Urothelium cell line (cell line): Measurements from ENCODE around the gene PPP1R3D.
"Not testable (repeated sequence)": the region's sequence is repeated elsewhere in the genome, so short reads cannot be mapped to it uniquely, and the experiment has no call there.

Source experiments
- DNase-seq: peaks from one replicate; pipeline ENCODE4 v3.0.0; 2011; ENCODE audit warnings: low spot score, mixed read lengths
- FAIRE-seq: peaks from 2 replicates; lab custom pipeline; 2011; peaks lifted over from hg19 to GRCh38; lab: Jason Lieb, UNC

Gene PPP1R3D, protein sequence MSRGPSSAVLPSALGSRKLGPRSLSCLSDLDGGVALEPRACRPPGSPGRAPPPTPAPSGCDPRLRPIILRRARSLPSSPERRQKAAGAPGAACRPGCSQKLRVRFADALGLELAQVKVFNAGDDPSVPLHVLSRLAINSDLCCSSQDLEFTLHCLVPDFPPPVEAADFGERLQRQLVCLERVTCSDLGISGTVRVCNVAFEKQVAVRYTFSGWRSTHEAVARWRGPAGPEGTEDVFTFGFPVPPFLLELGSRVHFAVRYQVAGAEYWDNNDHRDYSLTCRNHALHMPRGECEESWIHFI

DNA sequence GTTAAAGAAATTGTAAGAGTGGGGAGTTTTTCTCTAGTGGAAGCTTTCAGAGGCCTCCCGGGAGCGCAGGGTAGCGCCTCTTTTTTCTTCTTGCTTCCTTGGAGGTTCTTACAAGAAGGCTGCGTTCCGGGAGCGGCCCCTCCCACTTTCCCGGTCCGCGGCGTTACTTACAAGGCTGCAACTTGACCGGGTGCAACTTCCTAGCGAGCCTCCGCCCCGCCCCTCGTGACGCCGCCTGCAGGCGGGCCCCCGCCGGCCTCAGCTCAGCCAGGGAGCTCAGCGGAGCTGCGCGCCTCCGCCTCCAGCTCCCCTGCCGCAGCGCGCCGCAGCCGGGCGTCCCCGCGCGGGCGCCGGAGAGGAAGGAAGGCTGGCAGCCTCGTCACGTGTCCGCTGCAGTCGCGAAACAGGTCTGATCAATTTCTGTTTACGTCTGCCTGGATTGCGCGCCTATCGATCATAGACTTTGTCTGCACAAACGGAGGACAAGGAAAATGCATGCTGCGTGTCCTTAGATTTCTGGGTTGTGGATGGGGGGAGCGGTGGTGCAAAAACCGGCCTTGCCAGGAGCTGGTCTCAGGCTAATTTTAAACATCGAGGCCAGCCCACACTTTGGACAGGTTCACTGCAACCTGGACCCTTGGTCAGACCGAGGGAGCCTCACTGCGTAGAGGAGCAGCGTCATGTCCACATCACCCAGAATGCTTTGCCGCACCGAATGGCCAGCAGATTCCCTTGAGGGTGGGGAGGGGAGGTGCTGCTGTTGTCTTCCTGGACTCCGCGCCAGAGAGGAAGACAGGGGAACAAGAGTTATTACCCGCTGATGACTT is at the start of gene PPP1R3D, which contains the start of gene FAM217B:
Gene PPP1R3D, minus strand, starts transcription at position 177 of the 827 bp plus-strand sequence. CDS start 374 bp downstream, outside the sequence.
Gene FAM217B, plus strand, starts transcription at position 261 of the 827 bp plus-strand sequence. CDS start 3,555 bp downstream, outside the sequence.
- DNase-seq (peak; percentile 95), FAIRE-seq (peak; percentile 5)

DNA sequence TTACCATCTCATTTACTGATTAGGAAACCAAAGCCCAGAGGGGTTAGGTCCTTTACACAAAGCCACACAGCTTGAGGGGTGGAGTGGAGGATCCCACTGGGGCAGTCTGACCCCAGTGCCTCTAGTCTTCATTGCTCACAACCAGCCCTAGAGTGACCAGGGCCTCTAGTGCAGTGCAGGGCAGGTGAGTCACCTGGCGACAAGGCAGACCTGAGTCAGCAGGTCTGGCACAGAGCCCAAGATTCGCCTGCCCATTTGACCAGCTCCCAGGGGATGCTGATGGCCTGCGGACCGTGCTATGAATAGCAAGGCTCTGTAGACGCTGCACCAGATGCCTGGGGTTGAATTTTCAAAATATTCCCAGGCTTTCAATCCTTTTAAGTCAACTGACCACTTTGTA is 48.0 kb upstream of the PPP1R3D start:
- no peak for FAIRE-seq
- peak; percentile 70 for DNase-seq

DNA sequence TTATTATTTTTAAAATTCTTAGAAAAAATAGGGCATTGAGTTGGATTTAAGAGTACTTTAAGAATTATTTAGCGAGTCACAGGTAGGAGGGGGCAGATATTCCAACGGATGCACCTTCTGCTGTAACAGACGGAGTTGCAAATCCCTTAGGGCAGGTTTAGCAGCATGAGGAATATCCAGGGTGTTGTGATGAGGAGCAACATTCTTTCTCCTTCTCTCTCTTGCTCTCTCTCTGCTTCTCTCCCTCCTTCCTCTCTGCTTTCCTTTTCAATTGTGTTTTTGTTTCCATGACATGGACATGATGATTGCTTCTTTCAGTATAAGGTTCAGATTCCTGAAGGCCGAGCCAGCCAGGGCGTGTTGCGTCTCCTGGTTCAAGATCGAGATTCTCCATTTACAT is 47.0 kb upstream of the PPP1R3D start:
- FAIRE-seq, result no peak
- no peak for DNase-seq

DNA sequence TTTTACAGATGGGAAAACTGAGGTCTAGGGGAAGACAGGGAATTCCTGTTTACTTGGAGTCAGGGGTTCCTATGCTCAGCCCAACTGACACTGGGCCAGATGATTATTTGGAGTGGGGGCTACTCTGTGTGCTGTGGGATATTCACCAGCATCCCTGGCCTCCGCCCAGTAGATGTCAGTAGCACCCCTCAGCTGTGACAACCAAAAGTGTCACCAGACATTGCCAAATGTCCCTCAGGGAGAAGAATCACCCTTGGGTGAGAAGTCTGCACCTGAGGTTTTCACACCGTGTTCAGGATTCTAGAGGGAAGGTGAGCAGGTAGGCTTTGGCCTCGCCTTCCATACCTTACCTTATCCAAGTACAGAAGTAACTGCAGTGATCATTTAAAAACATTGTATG is 45.8 kb upstream of the PPP1R3D start:
- FAIRE-seq (no peak), DNase-seq (peak; percentile 9)

DNA sequence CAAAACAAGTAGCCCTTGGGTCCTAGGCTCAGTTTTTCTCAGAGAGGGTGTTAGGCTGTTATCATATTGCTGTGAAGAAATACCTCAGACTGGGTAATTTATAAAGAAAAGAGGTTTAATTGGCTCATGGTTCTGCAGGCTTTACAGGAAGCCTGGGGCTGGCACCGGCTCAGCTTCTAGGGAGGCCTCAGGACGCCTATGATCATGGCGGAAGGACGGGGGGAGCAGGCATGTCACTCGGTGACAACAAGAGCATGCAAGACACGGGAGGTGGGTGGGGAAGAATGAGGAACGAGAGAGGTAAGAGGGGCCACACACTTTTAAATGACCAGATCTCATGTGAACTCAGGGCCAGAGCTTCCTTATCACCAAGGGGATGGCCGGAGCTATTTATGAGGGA is 45.1 kb upstream of the PPP1R3D start:
- DNase-seq (no peak), FAIRE-seq (no peak)

DNA sequence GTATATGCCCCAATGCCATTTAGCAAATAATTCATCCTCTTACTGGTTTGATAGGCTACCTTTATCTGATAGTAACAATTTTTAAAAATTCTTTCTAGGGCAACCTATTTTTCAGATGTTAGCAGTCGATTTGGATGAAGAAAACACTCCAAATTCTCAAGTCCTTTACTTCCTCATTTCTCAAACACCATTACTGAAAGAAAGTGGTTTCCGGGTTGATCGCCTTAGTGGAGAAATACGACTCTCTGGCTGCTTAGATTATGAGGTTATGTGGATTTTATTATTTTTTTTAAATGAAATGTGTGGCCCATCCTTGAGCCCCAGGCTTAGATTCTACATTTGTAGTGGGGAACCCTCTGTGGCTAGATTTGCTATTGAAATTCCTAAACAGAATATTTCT is 44.4 kb upstream of the PPP1R3D start:
- DNase-seq (no peak), FAIRE-seq (no peak)

DNA sequence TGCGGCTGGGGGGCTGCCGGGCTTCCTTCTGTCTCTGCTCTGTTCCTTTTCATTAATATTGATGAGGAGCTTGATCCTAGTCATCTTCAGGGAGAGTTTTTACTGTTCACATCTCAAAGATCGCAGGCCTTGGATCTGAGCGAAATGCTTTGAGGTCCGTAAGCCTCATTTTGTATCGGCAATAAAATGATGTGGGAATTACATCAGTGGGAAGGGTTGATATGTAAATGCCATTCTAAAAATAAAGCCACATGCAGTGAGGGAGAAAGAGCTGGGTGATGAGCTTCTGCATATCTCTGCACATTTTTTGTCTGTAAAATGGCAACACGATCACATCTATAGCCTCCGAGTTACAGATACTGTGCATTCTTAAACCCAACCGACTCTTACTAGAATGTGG is 43.0 kb upstream of the PPP1R3D start:
- no peak for DNase-seq

DNA sequence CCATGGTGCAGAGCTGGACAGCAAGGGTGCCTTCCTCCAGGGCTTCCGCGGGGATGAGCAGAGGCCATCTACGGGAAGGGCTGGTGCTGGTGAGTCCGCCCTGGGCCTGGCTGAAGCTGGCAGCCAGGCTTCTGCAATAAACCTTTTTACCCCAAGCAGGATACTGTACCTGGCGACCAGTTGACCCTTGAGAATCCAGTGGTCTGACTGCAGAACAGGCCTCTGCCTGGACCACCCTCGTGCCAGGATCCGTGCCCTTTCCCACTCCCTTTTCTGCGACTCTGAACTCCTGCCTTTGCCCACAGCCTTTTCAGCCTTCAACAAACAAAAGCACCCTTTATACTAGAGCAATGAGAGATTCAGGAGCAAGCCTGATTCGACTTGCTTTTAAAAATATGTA is 37.0 kb upstream of the PPP1R3D start:
- FAIRE-seq (no peak), DNase-seq (no peak)

More for the DNA sequence above, 43.0 kb upstream of the PPP1R3D start:
- no peak for FAIRE-seq

DNA sequence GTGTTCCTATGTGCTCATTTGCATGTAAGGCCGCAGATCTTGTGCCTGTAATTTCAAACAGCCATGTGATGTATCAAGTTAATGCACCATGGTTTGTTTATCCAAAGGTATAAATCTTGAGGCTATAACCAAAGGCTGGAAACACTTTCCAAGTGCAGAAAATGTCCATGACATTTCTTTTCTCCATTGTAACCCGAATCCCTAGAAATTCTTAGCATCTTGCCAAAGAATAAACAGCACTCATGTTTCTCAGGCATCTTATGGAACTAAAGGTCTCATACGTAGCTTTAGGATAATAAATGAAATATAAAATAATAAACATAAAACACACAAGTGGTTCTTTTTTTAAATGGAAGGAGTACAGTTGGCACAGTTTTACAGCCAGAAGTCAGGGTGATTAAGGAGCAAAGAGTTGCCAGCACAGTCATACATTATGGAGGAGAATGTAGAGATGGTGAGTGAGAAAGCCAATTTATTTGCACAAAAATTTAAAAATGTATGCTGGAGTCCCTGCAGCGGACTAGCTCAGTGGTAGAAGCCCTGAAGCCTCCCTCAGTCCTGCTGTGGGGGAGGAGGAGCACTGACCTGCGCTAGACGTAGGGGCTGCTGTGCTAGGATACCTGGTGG is 36.2 kb upstream of the PPP1R3D start:
- no peak for DNase-seq
- no peak for FAIRE-seq

DNA sequence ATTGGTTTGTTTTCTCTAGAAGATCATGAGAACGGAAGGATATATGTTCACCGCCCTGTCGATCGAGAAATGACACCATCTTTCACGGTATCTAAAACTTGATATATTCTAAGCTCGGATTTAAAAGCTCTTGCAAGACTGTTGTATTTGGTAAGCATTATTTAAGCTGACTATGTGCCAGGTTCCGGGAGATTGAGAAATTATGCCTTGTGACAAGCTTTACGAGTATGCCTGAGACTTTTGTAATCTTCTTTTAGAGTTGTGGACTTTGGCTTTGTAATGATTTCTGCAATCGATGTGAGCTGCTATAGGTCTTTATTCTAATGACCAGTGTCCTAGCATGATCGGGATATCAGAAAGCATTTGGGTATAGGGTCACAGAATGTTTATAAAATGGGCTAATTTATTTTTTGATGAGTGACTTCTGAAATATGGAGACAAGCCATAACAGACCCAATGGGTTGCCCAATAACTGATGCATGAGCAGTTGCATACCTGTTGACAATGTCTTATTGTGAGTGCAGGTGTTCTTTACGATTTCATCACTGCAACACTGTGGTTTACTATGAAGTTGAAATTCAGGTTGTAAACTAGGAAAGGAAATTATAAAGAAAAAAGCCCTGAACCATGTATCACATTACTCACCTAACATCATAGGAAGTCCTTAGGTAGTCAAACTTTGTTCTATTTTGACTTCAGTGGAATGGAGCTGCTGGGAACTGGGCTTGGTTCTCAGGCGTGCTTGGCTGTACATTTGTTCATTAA is 32.1 kb upstream of the PPP1R3D start:
- DNase-seq, result no peak
- FAIRE-seq, result no peak

DNA sequence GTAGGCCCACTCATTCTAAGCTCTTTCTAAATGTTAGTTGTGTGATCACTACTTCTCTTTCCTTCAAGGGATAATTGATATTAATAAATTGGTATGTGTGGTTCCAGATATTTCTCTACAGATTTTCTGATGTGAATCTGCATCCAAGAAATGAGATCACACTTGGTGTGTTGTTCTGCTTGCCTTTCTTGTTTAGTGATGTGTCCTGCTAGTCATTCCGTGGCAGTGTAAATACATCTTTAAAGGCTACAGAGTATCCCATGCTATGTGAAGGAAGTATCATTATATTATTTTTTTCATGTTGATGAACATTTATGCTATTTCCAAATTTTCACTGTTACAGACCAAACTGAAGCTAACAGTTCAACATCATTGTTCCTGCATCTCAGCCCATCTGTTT is 31.3 kb upstream of the PPP1R3D start:
- DNase-seq, result no peak
- no peak for FAIRE-seq

DNA sequence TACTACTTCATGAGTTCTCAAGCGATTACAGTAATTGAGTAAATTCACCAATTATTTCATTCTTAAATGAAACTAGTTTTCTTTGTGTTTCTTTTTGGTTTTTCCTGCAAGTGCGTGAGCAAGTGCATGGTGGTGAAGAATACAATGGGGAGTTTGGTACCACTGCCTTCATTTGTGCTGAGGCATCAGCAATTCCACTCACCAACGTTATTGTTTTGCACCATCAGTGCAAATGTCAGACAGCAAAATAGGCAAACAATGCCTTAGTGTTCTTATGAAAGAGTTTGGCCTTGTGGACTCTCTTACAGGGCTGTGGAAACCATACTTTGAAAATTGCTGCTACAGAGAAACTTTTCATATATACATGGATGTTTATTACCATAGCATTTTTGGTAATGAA is 26.3 kb upstream of the PPP1R3D start:
- no peak for DNase-seq
- FAIRE-seq, result no peak

DNA sequence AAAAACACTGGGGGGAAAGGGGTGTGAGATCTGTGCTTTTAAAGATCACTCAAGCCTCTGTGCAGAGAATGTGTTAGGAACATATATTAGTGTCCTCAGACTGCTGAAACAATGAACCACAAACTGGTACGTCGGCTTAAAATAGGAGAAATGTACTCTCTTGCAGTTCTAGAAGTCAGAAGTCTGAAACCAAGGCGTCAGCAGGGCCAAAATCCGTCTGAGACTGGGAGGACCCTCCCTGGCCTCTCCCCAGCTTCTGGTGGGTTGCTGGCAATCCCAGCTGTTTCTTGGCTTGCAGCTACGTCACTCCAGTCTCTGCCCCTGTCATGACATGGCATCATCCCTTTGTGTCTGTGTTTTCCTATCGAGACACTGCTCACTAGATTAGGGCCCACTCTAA is 22.1 kb upstream of the PPP1R3D start:
- FAIRE-seq (no peak), DNase-seq (no peak)

DNA sequence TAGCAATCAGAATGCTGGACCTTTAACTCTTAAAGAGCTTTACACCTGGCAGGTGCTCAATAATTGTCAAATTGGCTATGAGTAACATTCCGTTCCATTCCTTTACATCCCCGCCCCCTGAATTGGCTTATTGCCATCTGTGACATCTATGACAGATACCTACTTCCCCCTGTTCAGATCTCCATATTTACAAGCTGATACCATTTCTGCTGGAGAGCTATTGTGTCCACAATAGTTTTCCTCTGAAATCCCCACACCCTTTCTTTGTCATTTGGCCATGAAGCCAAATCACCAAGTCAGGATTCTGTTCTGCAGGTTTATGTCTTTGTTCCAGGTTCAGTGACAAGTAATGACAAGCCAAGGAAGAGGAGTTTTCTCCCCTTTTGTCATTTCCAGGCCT is 21.3 kb upstream of the PPP1R3D start:
- no peak for FAIRE-seq
- no peak for DNase-seq

DNA sequence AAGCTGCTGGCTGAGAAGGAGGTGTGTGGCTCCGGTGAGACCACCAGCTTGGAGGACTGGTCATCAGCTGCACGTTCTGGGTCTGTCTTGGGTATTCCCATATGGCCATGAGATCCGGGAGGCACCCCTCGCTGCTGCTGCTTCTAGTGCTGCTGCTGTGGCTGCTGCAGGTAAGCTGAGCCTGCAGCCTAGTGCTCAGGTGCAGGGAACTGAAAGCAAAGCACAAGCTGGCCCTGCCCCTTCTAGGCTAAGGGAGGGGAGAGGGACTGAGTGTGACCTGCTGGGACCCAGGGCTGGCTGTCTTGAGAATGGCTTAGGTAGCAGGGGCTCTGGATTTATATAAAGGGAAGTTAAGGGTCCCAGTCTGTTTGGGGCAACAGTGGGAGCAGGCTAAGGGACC is 18.5 kb upstream of the PPP1R3D start:
- no peak for DNase-seq
- no peak for FAIRE-seq

DNA sequence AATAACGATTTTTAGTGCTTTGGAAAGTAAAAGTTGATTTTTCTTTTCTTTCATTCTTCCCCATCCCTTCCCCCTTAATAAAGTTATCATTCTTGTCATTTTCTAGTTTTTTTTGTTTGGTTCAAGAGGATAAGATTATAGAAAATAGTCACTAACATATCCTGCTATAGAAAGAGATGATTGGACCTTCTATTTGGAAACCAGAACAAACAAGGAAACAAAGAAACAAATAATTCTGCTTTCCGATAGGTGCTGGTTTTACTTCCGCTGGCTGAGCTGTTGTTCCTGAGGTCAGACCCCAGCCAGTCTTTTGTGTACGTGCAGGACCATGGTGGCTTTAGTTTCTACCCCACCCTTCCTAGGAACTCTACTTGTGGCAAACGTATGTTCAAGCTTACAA is 18.0 kb upstream of the PPP1R3D start, which contains the start of gene CDH26:
Gene CDH26, plus strand, starts transcription at position 301 of the 400 bp plus-strand sequence. CDS start 304 bp downstream, outside the sequence.
- FAIRE-seq (no peak), DNase-seq (no peak)

DNA sequence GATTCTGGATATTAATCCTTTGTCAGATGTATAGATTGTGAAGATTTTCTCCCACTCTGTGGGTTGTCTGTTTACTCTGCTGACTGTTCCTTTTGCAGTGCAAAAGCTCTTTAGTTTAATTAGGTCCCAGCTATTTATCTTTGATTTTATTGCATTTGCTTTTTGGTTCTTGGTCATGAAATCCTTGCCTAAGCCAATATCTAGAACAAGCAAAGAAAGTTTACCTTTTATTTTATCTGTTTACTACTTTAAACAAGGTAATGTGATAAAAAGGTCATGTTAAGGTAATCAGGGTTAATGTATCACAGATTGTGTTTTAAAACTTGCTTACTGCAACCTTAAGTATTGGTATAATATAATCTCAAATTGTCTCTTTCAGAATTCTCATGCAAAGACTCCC is 17.5 kb upstream of the PPP1R3D start:
- not testable (repeated sequence) for FAIRE-seq, DNase-seq

DNA sequence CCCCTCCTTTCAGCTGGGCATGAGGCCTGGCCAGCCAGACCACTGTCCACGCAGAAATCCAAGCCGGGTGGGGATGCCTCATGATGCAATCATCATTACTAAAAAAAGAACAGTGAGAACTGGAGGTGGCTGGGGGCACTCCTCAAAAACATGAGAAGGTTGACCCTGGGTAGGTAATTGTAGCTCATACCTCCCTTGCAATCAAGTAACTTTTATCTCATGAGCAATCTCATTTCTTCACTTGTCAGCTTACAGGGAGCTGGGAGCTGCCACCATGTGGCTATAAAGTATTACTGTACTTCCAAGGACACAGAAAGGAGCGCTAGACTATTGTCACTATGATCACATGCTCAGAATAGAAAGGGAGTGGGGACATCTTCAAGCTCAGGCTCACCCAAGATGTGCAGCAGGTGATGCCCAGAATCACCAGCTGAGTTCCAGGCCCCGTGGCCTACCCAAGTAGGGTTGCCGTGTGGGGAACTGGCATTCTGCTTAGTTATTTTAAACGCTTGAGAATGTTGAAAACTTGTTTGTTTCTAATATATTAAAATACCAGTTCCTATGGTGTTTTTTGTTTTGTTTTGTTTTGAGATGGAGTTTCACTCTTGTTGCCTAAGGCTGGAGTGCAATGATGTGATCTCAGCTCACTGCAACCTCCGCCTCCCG is 15.2 kb upstream of the PPP1R3D start:
- FAIRE-seq (no peak), DNase-seq (peak; percentile 29)

DNA sequence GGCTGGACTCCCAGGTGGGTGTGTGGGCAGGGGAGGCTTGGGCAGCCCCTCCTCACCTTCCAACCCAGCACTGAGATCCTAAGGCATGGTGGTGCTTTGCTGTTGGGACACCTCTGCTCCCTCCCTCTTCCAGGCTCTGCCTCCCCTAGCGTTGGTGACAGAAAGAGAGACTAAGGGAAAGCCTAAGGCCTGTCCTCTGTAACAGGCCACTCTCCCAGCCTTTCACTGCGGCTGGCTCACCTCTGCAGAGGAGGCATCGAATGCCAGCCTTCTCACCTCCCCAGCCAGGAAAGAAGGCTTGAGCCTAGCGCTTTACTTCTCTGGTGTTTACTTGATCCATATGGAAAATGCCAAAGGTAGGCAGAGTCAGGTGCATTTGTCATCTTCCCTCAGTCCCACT is 14.6 kb upstream of the PPP1R3D start:
- no peak for DNase-seq
- FAIRE-seq, result no peak

DNA sequence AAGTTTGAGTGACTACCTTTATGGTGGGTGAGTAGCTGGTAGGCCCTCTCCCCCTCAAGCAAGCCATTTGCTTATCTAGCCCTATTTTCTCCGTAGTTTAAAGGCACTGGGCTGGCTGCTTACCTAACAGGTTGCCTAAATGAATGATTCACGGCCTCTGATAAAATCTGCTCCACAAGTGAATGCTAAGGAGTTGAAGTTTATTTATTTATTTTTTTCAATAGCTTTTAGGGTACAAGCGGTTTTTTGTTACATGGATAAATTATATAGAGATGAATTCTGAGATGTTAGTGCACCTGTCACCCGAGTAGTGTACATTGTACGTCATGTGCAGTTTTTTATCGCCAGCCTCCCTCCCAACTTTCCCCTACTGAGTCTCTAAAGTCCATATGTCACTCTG is 9.8 kb upstream of the PPP1R3D start:
- DNase-seq (no peak), FAIRE-seq (no peak)
